OCI-M2 (cell line): ENCODE measurements around the gene CD200.

Source experiments
- DNase-seq: peaks from one replicate; lab custom pipeline; 2025; ENCODE audit not compliant: unreplicated experiment; lab: John Stamatoyannopoulos, UW

CD200 gene

GRCh38 chr3:112331851-112332250 is 1.1 kb upstream of the CD200 start:
- no peak for DNase-seq

- DNase-seq: no peak
These were observed 693 bp downstream of the CD200 start for GRCh38 chr3:112333381-112334317.

- no peak for DNase-seq
These were observed 1.9 kb downstream of the CD200 start for GRCh38 chr3:112334691-112335433.

GRCh38 chr3:112335434-112335781 is 2.5 kb downstream of the CD200 start:
- no peak for DNase-seq

- DNase-seq: no peak
These were observed 5.2 kb downstream of the CD200 start for GRCh38 chr3:112338021-112338726.

GRCh38 chr3:112338727-112339056 is 5.7 kb downstream of the CD200 start:
- no peak for DNase-seq

DNA sequence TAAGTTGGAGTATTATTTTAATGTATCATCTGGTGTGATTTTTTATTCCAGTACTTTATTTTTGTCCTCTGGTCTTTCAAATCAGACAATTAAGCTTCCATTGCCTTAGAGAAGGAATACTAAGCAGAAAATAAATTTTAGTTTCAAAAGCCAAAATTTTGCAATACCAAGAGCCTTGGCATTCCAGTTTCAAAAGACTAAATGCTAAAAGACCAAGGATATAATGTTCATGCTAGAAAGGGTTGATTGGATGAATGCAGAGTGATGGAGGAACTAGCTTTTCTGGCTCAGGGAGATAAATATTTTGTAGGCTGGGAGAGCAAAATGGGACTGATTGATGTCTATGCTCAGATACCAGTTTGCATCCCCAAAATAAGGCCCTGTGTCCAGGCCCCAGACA is 6.2 kb downstream of the CD200 start:
- no peak for DNase-seq

- DNase-seq: no peak
These were observed 6.7 kb downstream of the CD200 start for GRCh38 chr3:112339609-112340008.

GRCh38 chr3:112341386-112341785 is 8.4 kb downstream of the CD200 start:
- no peak for DNase-seq

DNA sequence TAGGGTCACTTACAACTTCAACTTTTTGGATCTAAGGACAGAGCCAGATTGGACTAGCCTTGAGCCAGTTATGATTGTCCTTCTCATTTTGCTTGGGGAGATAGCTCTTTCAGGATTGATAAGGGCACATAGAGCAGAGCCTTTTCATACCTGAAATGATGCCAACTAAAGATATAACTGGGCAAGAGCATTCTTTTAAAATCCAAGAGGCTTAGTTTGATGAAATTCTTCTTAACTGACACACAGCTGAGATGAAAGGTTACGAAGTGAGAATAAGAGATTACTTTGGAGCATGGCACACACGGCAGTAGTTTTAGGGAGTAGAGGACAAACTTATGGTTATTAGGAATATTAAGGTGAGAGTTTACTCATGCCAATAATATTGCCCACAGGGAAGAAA is 12.7 kb downstream of the CD200 start:
- no peak for DNase-seq

- DNase-seq: no peak
These were observed 13.7 kb downstream of the CD200 start for GRCh38 chr3:112346491-112347122.

GRCh38 chr3:112348943-112349342 is 16.0 kb downstream of the CD200 start:
- no peak for DNase-seq

- DNase-seq: no peak
These were observed 16.6 kb downstream of the CD200 start for GRCh38 chr3:112349557-112349956.

- no peak for DNase-seq
These were observed 17.3 kb downstream of the CD200 start for GRCh38 chr3:112350018-112350810.

GRCh38 chr3:112351036-112351435 is 18.1 kb downstream of the CD200 start:
- DNase-seq: no peak

- DNase-seq: no peak
These were observed 18.9 kb downstream of the CD200 start for GRCh38 chr3:112351823-112352222.

- no peak for DNase-seq
These were observed 19.8 kb downstream of the CD200 start for GRCh38 chr3:112352720-112353119.

GRCh38 chr3:112353365-112353764 is 20.4 kb downstream of the CD200 start:
- no peak for DNase-seq

GRCh38 chr3:112354642-112355306 is 21.8 kb downstream of the CD200 start:
- no peak for DNase-seq

DNA sequence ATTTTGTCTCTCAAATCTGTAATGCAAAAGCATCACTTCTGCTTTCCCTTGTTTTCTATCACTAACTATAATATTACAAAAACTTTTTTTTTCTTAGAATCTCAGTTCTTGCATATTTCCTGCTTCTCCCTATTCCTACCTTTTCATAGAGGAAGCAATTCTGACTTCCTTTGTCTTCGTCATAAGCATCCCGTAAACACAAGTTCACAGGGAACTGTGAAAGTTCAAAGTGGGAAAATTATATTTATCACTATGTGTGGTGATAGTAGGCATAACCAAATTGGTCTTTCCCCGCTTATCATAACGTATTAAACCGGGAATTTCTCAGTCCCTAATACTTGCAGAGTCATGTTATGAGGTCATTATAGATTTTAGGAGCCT is 22.3 kb downstream of the CD200 start:
- no peak for DNase-seq
